SJSA1 (cell line): ENCODE data around the gene SNIP1. TPM values are rescaled to one million over a fixed set of nuclear protein-coding genes. Genes with fewer than 3 reads are reported as not detected.
A peak's percentile ranks its signal among the peaks of the same experiment; 100 is the strongest.
"Not testable (repeated sequence)": the region's sequence is repeated elsewhere in the genome, so short reads cannot be mapped to it uniquely, and the experiment has no call there.

ENCODE experiments used
- DNase-seq, 2 experiments: peaks; one replicate each; pipeline ENCODE4 v3.0.0-alpha.2; 2015 to 2020; ENCODE audit warnings: low spot score in 2 of 2, low read depth in 1 of 2
- H3K27ac ChIP-seq: fragments of 250-450 bp; sonication (Bioruptor Pico); 2 replicates; pipeline ENCODE4 v1.5.1; 2020; ENCODE audit warnings: mild to moderate bottlenecking, moderate library complexity
- H3K27me3 ChIP-seq: fragments of 250-450 bp; sonication (Bioruptor Pico); replicated peaks from 2 replicates; pipeline ENCODE4 v1.5.1; 2020; ENCODE audit warnings: mild to moderate bottlenecking, moderate library complexity
- H3K36me3 ChIP-seq: fragments of 250-450 bp; sonication (Bioruptor Pico); 2 replicates; pipeline ENCODE4 v1.5.1; 2020; ENCODE audit warnings: mild to moderate bottlenecking
- H3K4me1 ChIP-seq: fragments of 250-450 bp; sonication (Bioruptor Pico); replicated peaks from 2 replicates; pipeline ENCODE4 v1.6.1; 2021; ENCODE audit warnings: mild to moderate bottlenecking
- H3K4me3 ChIP-seq: fragments of 250-450 bp; sonication (Bioruptor Pico); 2 replicates; pipeline ENCODE4 v1.5.1; 2020; ENCODE audit warnings: mild to moderate bottlenecking
- H3K9me3 ChIP-seq: fragments of 250-450 bp; sonication (Bioruptor Pico); replicated peaks from 2 replicates; pipeline ENCODE4 v1.5.1; 2020; ENCODE audit warnings: mild to moderate bottlenecking
- total RNA-seq: library from RNA; depleted of rRNA; stranded (reverse); fragments of >200 nt; shearing (Covaris generic); gene quantifications from 2 replicates; pipeline ENCODE4 v1.2.3, GENCODE V29; 2014

Gene SNIP1
- total RNA-seq, 1 experiment from 2014 or later, result 13.2 TPM

DNA sequence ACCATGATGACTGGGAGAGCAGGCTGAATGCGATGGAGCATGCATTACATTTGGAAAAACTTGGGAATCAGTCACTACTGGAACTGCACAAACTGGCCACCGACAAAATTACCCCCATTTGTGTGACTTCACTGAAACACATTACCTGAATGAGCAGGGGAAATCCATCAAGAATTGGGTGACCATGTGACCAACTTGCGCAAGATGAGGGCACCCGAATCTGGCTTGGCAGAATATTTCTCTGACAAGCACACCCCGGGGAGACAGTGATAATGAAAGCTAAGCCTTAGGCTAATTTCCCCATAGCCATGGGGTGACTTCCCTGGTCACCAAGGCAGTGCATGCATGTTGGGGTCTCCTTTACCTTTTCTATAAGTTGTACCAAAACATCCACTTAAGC lies 9.1 kb downstream of the SNIP1 start:
- no peaks in the 10 kb centered on the region for H3K4me1 ChIP-seq
- no peaks in the 10 kb centered on the region for H3K27me3 ChIP-seq

DNA sequence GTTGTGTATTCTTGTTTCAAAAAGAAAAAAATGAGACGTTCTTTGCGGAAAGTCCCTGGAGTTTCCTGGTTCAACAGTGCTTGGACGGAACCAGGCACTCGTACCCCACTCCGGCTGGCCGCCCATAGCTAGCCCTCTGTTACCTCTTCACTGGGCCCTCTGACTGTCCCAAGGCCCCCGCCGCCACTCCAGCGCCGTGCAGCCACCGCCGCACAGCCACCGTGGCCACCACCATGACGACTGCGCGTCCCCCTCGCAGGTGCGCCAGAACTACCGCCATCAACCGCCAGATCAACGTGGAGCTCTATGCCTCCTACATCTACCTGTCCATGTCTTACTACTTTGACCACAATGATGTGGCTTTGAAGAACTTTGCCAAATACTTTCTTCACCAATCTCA lies 9.6 kb downstream of the SNIP1 start:
- Histone ChIP-seq H3K9me3 (no peaks in the 10 kb centered on the region), H3K36me3 (peaks cover 73% of the 10 kb centered on the region), H3K4me3 (no peak overlapping the region), H3K27me3 (no peaks in the 10 kb centered on the region), H3K4me1 (no peaks in the 10 kb centered on the region), H3K27ac (no peak overlapping the region)
- no peak for DNase-seq

More for the DNA sequence above, 9.1 kb downstream of the SNIP1 start:
- Histone ChIP-seq H3K36me3 (peaks cover 73% of the 10 kb centered on the region), H3K4me3 (no peak overlapping the region), H3K27ac (no peak overlapping the region), H3K9me3 (no peaks in the 10 kb centered on the region)
- DNase-seq, result no peak

DNA sequence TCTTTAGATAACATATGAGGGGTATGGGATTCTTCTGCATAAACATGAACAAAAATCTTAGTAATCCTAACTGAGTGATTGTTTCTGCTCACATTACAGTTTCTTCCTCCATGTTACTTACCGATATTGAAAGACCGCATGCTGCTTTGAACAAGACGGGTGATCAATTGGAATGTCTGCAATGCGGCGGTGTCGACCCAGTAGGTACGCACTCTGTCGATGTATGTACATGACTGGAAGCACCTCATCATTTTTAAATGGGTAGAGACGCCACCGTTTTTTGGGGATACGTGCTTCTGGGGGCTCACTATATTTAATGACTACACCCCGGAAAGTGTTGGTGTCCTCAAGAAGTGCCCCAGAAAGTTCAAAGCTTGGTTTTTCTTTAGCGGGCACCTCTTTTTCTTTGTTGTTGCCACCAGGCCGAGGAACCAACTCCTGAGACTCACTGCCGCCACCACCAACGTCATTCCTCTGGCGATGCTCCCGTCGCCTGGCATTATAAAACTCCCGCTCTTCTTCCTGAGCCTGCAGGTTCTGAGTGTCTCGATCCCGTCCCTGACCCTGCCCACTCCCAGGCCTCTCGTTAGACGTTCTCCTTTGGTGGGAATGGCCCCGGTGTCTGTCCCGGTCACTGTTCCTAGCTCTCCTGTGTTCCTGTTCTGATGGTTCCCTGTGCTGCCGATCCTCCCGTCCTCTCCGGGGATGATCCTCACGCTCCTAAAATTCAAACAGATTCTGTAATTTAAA lies 13.9 kb downstream of the SNIP1 start:
- Histone ChIP-seq H3K4me3 (no peak overlapping the region), H3K27me3 (no peaks in the 10 kb centered on the region), H3K9me3 (no peaks in the 10 kb centered on the region), H3K27ac (no peak overlapping the region), H3K36me3 (peaks cover 78% of the 10 kb centered on the region), H3K4me1 (no peaks in the 10 kb centered on the region)
- no peak for DNase-seq

DNA sequence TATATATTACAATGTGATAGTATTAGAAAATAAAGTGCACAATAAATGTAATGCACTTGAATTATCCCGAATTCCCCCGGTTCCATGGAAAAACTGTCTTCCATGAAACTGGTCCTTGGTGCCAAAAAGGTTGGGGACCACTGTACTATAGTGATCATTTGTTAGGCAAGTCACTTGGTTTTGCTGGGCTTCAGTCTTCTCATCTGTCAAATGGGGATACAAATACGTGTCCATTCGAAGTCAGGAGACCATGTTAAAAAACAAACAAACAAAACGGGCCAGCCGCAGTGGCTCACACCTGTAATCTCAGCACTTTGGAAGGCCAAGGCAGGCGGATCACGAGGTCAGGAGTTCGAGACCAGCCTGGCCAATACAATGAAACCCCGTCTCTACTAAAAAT lies 14.9 kb downstream of the SNIP1 start:
- not testable (repeated sequence) for H3K9me3 ChIP-seq
- peaks cover 71% of the 10 kb centered on the region for H3K36me3 ChIP-seq

DNA sequence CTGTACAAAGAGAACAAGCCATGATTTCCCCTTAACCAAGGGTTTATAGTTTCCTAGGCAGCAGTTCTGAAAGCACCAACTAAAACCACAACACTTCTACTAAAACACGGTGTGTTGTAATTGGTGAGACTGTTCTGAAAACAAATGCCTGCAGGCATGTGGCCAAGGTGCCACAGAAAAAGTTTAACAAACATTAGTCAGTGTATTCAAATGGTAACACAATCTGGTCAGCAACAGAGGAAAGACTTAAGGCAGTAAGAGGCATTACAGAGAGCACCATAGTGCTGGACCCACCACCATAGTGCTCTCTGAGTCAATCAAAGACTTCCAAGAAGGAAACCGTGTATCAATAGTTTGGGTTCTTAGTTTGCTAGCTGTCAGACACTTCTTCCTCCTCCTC lies 16.7 kb downstream of the SNIP1 start:
- no peak overlapping the region for H3K27ac ChIP-seq
- H3K9me3 ChIP-seq, result no peaks in the 10 kb centered on the region
- no peaks in the 10 kb centered on the region for H3K27me3 ChIP-seq
- DNase-seq, result no peak
- H3K4me1 ChIP-seq, result peaks cover 15% of the 10 kb centered on the region
- H3K36me3 ChIP-seq, result peaks cover 69% of the 10 kb centered on the region
- H3K4me3 ChIP-seq, result no peak overlapping the region

More for the DNA sequence above, 14.9 kb downstream of the SNIP1 start:
- not testable (repeated sequence) for H3K4me3 ChIP-seq, H3K27ac ChIP-seq, DNase-seq, H3K27me3 ChIP-seq, H3K4me1 ChIP-seq

DNA sequence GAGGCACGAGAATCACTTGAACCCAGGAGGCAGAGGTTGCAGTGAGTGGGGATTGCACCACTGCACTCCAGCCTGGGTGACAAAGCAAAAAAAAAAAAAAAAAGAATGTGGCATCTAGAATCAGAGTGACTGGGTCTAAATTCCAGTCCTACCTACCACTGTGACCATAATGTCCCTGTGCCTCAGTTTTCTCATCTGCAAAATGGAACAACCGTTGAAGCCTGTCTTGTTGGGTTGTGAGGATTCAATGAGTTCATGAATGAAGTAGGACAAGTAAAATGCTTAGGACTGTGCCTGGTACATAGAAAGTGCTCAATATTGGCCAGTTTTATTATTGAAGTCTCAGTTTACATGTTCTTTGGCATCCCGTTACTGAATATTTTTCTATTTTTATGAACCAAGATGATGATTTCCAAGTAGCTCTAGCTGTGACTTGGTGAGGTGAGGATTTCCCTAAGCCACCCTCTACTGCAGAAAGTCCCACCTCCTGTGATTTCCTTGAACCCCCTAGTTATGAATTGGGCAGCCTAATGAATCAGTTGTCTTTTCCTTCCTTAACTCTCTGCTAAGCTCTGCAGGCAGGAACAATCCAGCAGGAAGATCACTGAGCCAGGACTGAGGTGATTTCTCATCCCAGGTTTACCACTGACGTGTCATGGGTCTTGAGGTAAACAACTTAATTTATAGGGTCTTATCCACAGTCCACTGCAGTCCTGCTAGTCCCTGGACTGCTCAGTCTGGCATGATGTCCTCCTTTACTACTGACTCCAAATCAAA lies 20.6 kb downstream of the SNIP1 start:
- no peaks in the 10 kb centered on the region for H3K27me3 ChIP-seq
- no peak overlapping the region for H3K4me3 ChIP-seq
- peaks cover 15% of the 10 kb centered on the region for H3K4me1 ChIP-seq
- no peaks in the 10 kb centered on the region for H3K9me3 ChIP-seq
- DNase-seq, result peak in 1 of 2 experiments; percentile 5
- peaks cover 35% of the 10 kb centered on the region for H3K36me3 ChIP-seq
- H3K27ac ChIP-seq, result peak overlapping the region; percentile 90

DNA sequence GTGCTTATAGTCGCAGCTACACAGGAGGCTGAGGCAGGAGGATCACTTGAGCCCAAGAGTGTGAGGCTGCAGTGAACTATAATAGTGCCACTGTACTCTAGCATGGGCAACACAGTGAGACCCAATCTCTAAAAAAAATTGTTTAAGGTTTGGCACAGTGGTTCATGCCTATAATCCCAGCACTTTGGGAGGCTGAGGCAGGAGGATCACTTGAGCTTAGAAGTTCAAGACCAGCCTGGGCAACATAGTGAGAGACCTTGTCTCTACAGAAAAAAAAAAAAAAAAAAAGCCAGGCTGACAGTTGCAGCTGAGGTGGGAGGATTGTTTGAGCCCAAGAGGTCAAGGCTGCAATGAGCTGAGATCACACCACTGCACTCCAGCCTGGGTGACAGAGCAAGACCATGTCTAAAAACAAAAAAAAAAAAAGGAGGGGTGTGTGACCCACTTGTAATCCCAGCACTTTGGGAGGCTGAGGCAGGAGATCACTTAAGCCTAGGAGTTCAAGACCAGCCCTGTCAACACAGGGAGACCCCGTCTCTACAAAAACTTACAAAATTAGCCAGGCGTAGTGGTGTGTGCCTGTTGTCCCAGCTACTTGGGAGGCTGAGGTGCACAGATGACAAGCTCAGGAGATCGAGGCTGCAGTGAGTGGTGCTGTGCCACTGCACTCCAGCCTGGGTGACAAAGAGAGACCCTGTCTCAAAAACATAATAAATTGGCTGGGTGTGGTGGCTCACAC lies 21.5 kb downstream of the SNIP1 start:
- Histone ChIP-seq H3K4me1 (peaks cover 15% of the 10 kb centered on the region), H3K36me3 (peaks cover 29% of the 10 kb centered on the region)
- H3K27ac ChIP-seq, H3K4me3 ChIP-seq, H3K27me3 ChIP-seq, H3K9me3 ChIP-seq, DNase-seq: not testable (repeated sequence)

DNA sequence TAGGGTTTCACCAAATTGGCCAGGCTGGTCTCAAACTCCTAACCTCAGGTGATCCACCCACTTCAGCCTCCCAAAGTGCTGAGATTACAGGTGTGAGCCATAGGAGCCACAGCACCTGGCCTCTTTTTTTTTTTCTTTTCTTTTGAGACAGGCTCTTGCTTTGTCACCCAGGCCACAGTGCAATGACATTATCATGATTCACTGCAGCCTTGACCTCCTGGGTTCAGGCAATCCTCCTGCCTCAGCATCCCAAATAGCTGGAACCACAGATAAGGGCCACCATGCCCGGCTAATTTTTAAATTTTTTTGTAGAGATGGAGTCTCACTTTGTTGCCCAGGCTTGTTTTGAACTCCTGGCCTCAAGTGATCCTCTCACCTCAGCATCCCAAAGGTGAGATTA lies 24.2 kb downstream of the SNIP1 start:
- not testable (repeated sequence) for H3K4me3 ChIP-seq, H3K27ac ChIP-seq, DNase-seq, H3K27me3 ChIP-seq, H3K9me3 ChIP-seq, H3K36me3 ChIP-seq
- H3K4me1 ChIP-seq, result peaks cover 15% of the 10 kb centered on the region

DNA sequence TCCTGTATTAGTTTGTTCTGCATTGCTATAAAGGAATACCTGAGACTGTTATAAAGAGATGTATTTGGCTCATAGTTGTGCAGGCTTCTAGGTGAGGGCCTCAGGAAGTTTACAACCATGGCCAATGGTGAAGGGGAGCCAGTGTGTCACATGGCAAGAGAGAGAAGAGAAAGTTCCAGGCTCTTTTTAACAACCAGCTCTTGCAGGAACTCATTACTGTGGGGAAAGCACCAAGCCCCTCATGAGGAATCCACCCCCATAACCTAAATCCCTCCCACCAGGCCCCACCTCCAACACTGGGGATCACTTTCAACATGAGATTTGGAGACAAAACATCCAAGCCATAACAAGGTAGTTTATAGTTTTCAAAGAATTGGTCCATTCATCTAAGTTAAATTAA lies 34.5 kb downstream of the SNIP1 start:
- Histone ChIP-seq H3K36me3 (no peaks in the 10 kb centered on the region), H3K4me3 (no peak overlapping the region), H3K9me3 (no peaks in the 10 kb centered on the region), H3K27me3 (no peaks in the 10 kb centered on the region), H3K27ac (no peak overlapping the region), H3K4me1 (peaks cover 5% of the 10 kb centered on the region; the same call in 1 of the 2 replicates)
- no peak for DNase-seq

DNA sequence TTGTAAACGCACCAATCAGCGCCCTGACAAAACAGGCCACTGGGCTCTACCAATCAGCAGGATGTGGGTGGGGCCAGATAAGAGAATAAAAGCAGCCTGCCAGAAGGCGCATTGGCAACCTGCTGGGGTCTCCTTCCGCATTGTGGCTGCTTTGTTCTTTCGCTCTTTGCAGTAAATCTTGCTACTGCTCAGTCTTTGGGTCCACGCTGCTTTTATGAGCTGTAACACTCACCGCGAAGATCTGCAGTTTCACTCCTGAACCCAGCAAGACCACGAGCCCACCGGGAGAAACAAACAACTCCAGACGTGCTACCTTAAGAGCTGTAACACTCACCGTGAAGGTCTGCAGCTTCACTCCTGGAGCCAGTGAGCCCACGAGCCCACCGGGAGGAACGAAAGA lies 35.2 kb downstream of the SNIP1 start:
- DNase-seq, H3K9me3 ChIP-seq, H3K4me3 ChIP-seq, H3K4me1 ChIP-seq, H3K36me3 ChIP-seq, H3K27me3 ChIP-seq, H3K27ac ChIP-seq: not testable (repeated sequence)

DNA sequence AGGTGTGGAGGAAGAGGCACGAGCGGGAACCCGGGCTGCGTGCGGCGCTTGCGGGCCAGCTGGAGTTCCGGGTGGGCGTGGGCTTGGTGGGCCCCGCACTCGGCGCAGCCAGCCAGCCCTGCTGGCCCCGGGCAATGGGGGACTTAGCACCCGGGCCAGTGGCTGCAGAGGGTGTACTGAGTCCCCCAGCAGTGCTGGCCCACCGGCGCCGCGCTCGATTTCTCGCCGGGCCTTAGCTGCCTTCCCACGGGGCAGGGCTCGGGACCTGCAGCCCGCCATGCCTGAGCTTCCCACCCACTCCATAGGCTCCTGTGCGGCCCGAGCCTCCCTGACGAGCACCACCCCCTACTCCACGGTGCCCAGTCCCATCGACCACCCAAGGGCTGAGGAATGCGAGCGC lies 35.9 kb downstream of the SNIP1 start:
- not testable (repeated sequence) for H3K27me3 ChIP-seq, H3K9me3 ChIP-seq, DNase-seq, H3K36me3 ChIP-seq, H3K4me3 ChIP-seq, H3K27ac ChIP-seq, H3K4me1 ChIP-seq

DNA sequence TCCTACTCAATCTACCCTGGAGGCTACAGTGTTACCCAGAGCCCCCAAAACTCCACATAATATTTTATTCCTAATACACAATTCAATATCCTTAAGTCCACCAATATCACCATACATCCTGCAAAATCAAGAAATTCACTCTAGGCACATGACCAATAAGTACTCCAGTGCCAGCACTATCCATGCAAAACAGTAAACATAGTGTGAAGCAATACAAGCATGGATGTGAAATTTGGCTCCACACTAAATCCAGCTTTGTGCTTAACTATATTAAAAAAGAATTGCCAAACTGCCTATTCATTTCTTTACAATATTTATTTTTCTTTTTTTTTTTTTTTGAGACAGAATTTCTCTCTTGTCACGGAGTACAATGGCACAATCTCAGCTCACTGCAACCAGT lies 36.5 kb downstream of the SNIP1 start:
- H3K9me3 ChIP-seq, result no peaks in the 10 kb centered on the region
- no peak overlapping the region for H3K27ac ChIP-seq
- H3K36me3 ChIP-seq, result peaks cover 13% of the 10 kb centered on the region
- DNase-seq, result no peak
- H3K4me1 ChIP-seq, result peaks cover 8% of the 10 kb centered on the region; the same call in 1 of the 2 replicates
- H3K27me3 ChIP-seq, result no peaks in the 10 kb centered on the region
- no peak overlapping the region for H3K4me3 ChIP-seq

DNA sequence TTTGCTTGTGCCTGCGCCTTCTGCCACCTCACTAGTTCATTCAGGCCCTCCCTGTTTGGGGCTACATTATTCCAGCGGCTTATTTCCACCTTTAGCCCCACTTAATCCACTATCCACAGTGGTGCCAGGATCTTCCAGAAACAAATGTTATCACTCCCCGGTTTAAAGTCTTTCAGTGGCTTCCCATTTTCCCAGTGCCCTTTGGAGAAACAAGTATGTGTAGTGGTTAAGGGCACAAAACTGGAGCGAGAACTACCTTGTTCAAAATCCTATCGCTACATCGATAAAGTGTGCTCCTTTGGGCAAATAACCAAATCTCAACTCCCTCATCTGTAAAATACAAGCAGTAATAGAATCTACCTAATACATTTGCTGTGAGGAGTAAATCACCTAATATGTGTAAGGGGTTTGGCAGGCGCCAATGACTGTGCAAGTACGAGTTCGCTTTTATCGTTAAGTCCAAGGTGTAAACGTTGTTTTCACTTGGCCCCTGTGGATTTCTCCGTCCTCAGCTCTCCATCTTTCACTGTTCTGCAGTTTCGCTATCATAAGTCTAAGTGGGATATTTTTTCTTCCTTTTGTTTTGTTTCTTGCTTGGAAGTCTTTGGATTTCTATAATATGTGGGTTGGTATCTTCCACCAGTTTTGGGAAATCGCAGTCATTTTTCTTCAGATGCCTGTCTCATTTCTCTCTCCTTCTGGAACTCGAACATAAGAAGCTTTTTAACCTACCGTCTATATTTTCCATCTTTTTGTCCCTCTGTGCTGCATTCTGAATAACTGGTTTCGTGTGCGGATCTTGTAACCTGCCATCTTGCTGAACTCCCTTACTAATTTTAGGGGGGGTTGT lies 38.7 kb downstream of the SNIP1 start:
- H3K27ac ChIP-seq, result peak overlapping the region; percentile 79
- no peaks in the 10 kb centered on the region for H3K9me3 ChIP-seq
- H3K4me3 ChIP-seq, result peak overlapping the region; percentile 99
- H3K27me3 ChIP-seq, result no peaks in the 10 kb centered on the region
- peaks cover 26% of the 10 kb centered on the region for H3K36me3 ChIP-seq
- no peak for DNase-seq
- peaks cover 8% of the 10 kb centered on the region; the same call in 1 of the 2 replicates for H3K4me1 ChIP-seq
